Fibroblast of upper back skin (primary cell): Measurements from ENCODE around the gene IL3RA.

Experiments used
- DNase-seq: peaks from one replicate; pipeline ENCODE4 v3.0.0-alpha.2; 2013

Gene IL3RA

DNA sequence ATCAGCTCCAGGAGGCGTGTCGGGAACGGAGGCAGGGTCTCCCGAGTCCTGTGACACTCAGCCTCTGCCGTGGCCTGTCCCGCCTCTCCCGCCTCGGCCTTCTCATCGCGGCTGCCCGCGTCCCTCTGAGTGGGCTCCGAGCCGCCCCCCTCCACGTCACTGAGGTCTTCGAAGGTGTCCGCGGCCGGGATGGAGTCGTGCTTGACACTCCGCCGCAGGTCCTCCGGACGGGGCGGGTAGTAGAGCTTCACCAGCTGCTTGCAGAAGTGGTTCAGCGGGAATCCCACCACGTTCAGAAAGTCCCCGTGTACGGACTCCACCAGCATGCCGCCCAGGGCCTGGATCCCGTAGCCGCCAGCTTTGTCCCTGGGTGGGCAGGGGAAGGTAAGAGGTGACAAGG is 91.2 kb downstream of the IL3RA start:
- DNase-seq = no peak

DNA sequence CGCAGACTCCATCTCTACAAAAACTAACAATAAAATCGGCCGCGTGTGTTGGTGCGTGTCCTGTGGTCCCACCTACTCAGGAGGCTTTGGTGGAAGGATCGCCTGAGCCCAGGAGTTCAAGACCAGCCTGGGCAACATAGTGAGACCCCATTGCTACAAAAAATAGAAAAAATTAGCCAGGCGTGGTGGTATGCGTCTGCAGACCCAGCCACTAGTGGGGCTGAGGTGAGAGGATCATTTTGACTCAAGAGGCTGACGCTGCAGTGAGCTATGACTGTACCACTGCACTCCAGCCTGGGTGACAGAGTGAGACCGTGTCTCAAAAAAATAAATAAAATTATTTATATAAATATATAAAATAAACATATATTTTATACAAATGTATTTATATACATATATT is 93.9 kb downstream of the IL3RA start:
- no peak for DNase-seq
